Measurements from ENCODE around the gene CAGE1. TPM values are rescaled to one million over a fixed set of nuclear protein-coding genes. Genes with fewer than 3 reads are reported as not detected.
"Not testable (repeated sequence)": the region's sequence is repeated elsewhere in the genome, so short reads cannot be mapped to it uniquely, and the experiment has no call there.

The CAGE1 gene
- total RNA-seq, 1 donor from 2014 or later, result not detected

DNA sequence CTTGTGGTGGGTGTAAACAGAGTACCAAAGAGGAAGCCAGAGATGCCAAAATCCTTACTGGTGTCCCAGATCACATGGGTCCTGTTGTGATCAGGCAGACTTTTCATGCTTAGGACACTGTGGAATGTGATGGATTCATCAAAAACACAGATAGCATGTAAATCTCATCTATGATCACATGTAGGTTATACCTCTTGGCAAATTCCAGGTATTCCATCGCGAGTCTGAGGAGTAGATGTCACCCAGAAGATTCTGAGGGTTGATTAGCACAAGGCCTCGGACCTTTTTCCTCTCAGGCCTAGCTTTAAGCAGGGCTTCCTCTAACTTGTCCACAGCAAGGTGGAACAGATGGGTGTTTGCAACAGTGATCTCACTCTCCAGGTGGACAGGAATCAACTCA is 48.3 kb downstream of the CAGE1 start:
- no peaks in the 10 kb centered on the region for H3K36me3 ChIP-seq (ENCODE audit: control insufficient read depth, insufficient read depth, low read length)
- no peaks in the 10 kb centered on the region for H3K27me3 ChIP-seq (ENCODE audit: control insufficient read depth, insufficient read depth, low read length)
- no peak overlapping the region for H3K4me3 ChIP-seq (ENCODE audit: low read depth, low read length)
- TF ChIP-seq CTCF (IDR thresholded peaks at IDR 0.05; ENCODE audit: insufficient read depth, low read length, poor library complexity, severe bottlenecking), result no peak
- DNase-seq (ENCODE audit: low read depth), result no peak

- H3K27me3 ChIP-seq (ENCODE audit: control insufficient read depth, insufficient read depth, low read length); H3K36me3 ChIP-seq (ENCODE audit: control insufficient read depth, insufficient read depth, low read length); DNase-seq (ENCODE audit: low read depth); H3K4me3 ChIP-seq (ENCODE audit: low read depth, low read length): not testable (repeated sequence)
- peak; percentile 47 for TF ChIP-seq CTCF (IDR thresholded peaks at IDR 0.05; ENCODE audit: insufficient read depth, low read length, poor library complexity, severe bottlenecking)
These were observed 50.4 kb downstream of the CAGE1 start for GRCh38 chr6:7339007-7339732.

DNA sequence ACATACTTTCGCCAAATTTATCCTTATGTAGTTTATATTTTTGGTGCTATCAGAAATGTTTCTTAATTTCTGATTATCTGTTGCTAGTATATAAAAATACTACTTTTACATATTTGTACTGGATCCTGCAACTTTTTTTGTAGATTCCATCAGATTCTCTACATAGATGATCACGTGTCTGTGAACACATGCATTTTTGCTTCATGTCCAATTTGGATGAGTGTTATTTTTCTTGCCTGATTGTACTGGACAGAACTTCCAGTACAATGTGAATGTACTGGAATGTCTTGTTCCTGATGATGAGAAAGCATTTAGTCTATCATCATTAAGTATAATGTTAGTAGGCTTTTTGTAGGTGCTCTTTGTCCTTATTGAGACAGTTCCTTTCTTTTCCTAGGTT is 51.5 kb downstream of the CAGE1 start:
- Histone ChIP-seq H3K27me3 (ENCODE audit: control insufficient read depth, insufficient read depth, low read length) (no peaks in the 10 kb centered on the region), H3K36me3 (ENCODE audit: control insufficient read depth, insufficient read depth, low read length) (no peaks in the 10 kb centered on the region), H3K4me3 (ENCODE audit: low read depth, low read length) (no peak overlapping the region)
- TF ChIP-seq CTCF (IDR thresholded peaks at IDR 0.05; ENCODE audit: insufficient read depth, low read length, poor library complexity, severe bottlenecking), result no peak
- no peak for DNase-seq (ENCODE audit: low read depth)

DNA sequence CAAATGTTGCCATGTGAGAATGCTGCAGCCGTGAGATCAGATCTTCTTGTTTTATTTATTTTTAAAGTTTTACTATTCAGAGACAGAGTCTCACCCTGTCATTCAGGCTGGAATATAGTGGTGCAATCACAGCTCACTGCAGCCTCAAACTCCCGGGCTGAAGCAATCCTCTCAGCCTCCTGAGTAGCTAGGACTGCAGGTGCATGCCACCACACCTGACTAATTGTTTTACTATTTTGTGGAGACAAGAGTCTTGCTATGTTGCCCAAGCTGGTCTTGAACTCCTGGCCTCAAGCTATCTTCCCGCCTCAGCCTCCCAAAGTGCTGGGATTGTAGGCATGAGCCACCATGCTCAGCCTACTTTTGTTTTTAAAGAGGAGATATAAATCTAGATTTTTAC is 54.0 kb downstream of the CAGE1 start:
- Histone ChIP-seq H3K36me3 (ENCODE audit: control insufficient read depth, insufficient read depth, low read length) (no peaks in the 10 kb centered on the region), H3K27me3 (ENCODE audit: control insufficient read depth, insufficient read depth, low read length) (no peaks in the 10 kb centered on the region), H3K4me3 (ENCODE audit: low read depth, low read length) (no peak overlapping the region)
- DNase-seq (ENCODE audit: low read depth), result no peak
- TF ChIP-seq CTCF (IDR thresholded peaks at IDR 0.05; ENCODE audit: insufficient read depth, low read length, poor library complexity, severe bottlenecking), result no peak

- Histone ChIP-seq H3K27me3 (ENCODE audit: control insufficient read depth, insufficient read depth, low read length) (no peaks in the 10 kb centered on the region), H3K36me3 (ENCODE audit: control insufficient read depth, insufficient read depth, low read length) (no peaks in the 10 kb centered on the region), H3K4me3 (ENCODE audit: low read depth, low read length) (no peak overlapping the region)
- DNase-seq (ENCODE audit: low read depth), result no peak
- TF ChIP-seq CTCF (IDR thresholded peaks at IDR 0.05; ENCODE audit: insufficient read depth, low read length, poor library complexity, severe bottlenecking), result no peak
These were observed 54.9 kb downstream of the CAGE1 start for GRCh38 chr6:7334685-7335084.
